ENCODE results near the gene OXCT2. TPM values are rescaled to one million over a fixed set of nuclear protein-coding genes. Genes with fewer than 3 reads are reported as not detected.

The OXCT2 gene
- total and polyA plus RNA-seq, 8 donors: 0.15 to 0.82 (median 0.38) TPM; not detected in 1

- Histone ChIP-seq H3K27me3 (peaks cover 26 to 77% of the 10 kb centered on the region in 2 donors), H3K4me3 (no peak overlapping the region), H3K4me1 (no peaks in the 10 kb centered on the region), H3K36me3 (no peaks in the 10 kb centered on the region), H3K9me3 (no peaks in the 10 kb centered on the region), H3K27ac (no peak overlapping the region)
- TF ChIP-seq CTCF (IDR thresholded peaks at IDR 0.05): no peak
- no peak for DNase-seq
- no peak for ATAC-seq
- intact Hi-C loops (cut with DNase I): no loop called here
Observed at GRCh38 chr1:39729842-39730241, 41.3 kb downstream of the OXCT2 start.

GRCh38 chr1:39729030-39729429 lies 42.1 kb downstream of the OXCT2 start:
- peaks cover 26 to 77% of the 10 kb centered on the region in 2 donors for H3K27me3 ChIP-seq
- ATAC-seq: no peak
- intact Hi-C loops (cut with DNase I): no loop called here

GRCh38 chr1:39727932-39728317 lies 43.2 kb downstream of the OXCT2 start:
- no peaks in the 10 kb centered on the region for H3K36me3 ChIP-seq
- intact Hi-C loops (cut with DNase I): no loop called here
- no peak overlapping the region for H3K4me3 ChIP-seq
- peaks cover 26 to 71% of the 10 kb centered on the region in 2 donors for H3K27me3 ChIP-seq
- no peaks in the 10 kb centered on the region for H3K9me3 ChIP-seq
- ATAC-seq (no peak), DNase-seq (no peak)
- no peak for TF ChIP-seq CTCF (IDR thresholded peaks at IDR 0.05)
- no peak overlapping the region for H3K27ac ChIP-seq
- H3K4me1 ChIP-seq: no peaks in the 10 kb centered on the region

More at GRCh38 chr1:39729030-39729429, 42.1 kb downstream of the OXCT2 start:
- TF ChIP-seq CTCF (IDR thresholded peaks at IDR 0.05): no peak
- H3K4me3 ChIP-seq: no peak overlapping the region
- no peaks in the 10 kb centered on the region for H3K9me3 ChIP-seq
- no peaks in the 10 kb centered on the region for H3K4me1 ChIP-seq
- H3K36me3 ChIP-seq: no peaks in the 10 kb centered on the region
- H3K27ac ChIP-seq: no peak overlapping the region
- no peak for DNase-seq

GRCh38 chr1:39727221-39727931 lies 43.8 kb downstream of the OXCT2 start:
- H3K27me3 ChIP-seq: peaks cover 26 to 68% of the 10 kb centered on the region in 2 donors
- no peak for TF ChIP-seq CTCF (IDR thresholded peaks at IDR 0.05)
- no peaks in the 10 kb centered on the region for H3K4me1 ChIP-seq
- no peaks in the 10 kb centered on the region for H3K9me3 ChIP-seq
- ATAC-seq (no peak), DNase-seq (no peak)
- intact Hi-C loops (cut with DNase I): no loop called here
- H3K27ac ChIP-seq: no peak overlapping the region
- no peak overlapping the region for H3K4me3 ChIP-seq
- H3K36me3 ChIP-seq: no peaks in the 10 kb centered on the region

- TF ChIP-seq CTCF (IDR thresholded peaks at IDR 0.05): no peak
- intact Hi-C loops (cut with DNase I): no loop called here
- DNase-seq (no peak), ATAC-seq (no peak)
- Histone ChIP-seq H3K9me3 (no peaks in the 10 kb centered on the region), H3K27ac (no peak overlapping the region), H3K4me3 (no peak overlapping the region), H3K36me3 (no peaks in the 10 kb centered on the region), H3K27me3 (peaks cover 26 to 63% of the 10 kb centered on the region in 2 donors), H3K4me1 (no peaks in the 10 kb centered on the region)
Observed at GRCh38 chr1:39726600-39726999, 44.5 kb downstream of the OXCT2 start.
